PC-9 (cell line): ENCODE data around the gene TMEM18. TPM values are rescaled to one million over a fixed set of nuclear protein-coding genes. Genes with fewer than 3 reads are reported as not detected.

Experiments
- BruUV-seq: library from RNA; stranded (reverse); fragments of 400-500 nt; replicated peaks from 2 replicates; lab custom pipeline; 2021; lab: Mats Ljungman, UMichigan
- CTCF ChIA-PET: fragments of 300-600 bp; sonication (Branson Sonifier 250); formaldehyde crosslinking; loops from one replicate; lab custom pipeline; 2022; ENCODE audit warnings: antibody characterized with exemption; lab: Charles Lee
- POLR2A ChIA-PET: fragments of 300-600 bp; sonication (Branson Sonifier 250); formaldehyde crosslinking; loops from one replicate; lab custom pipeline; 2022; ENCODE audit warnings: antibody characterized with exemption; ENCODE audit not compliant: unreplicated experiment; lab: Charles Lee
- DNase-seq, 2 experiments: peaks; one replicate each; pipeline versions ENCODE4 v3.0.0 to v3.0.0-alpha.2; 2015 to 2022; ENCODE audit warnings: mixed read lengths in 1 of 2
- H2AFZ ChIP-seq: fragments of 200-600 bp; sonication (generic); 2 replicates; pipeline ENCODE4 v1.8.1; 2017; ENCODE audit warnings: antibody characterized with exemption
- H3F3A ChIP-seq: fragments of 200-600 bp; sonication (generic); 2 replicates; pipeline ENCODE4 v1.8.1; 2017; ENCODE audit warnings: antibody characterized with exemption, mild to moderate bottlenecking, low read depth; ENCODE audit not compliant: insufficient read depth
- H3K27ac ChIP-seq: fragments of 200-600 bp; sonication (generic); 2 replicates; pipeline ENCODE4 v1.6.1; 2016; ENCODE audit warnings: mixed run types
- H3K27me3 ChIP-seq: fragments of 200-600 bp; sonication (generic); 2 replicates; pipeline ENCODE4 v1.6.1; 2016; ENCODE audit warnings: low read depth, mixed run types; ENCODE audit not compliant: insufficient read depth
- H3K36me3 ChIP-seq: fragments of 200-600 bp; sonication (generic); 2 replicates; pipeline ENCODE4 v1.6.1; 2016; ENCODE audit warnings: low read depth, mixed run types
- H3K4me1 ChIP-seq: fragments of 200-600 bp; sonication (generic); replicated peaks from 2 replicates; pipeline ENCODE4 v1.6.1; 2016; ENCODE audit warnings: mixed run types; ENCODE audit not compliant: insufficient read depth
- H3K4me2 ChIP-seq: fragments of 200-600 bp; sonication (generic); 2 replicates; pipeline ENCODE4 v1.6.1; 2017; ENCODE audit warnings: mixed run types
- H3K4me3 ChIP-seq: fragments of 200-600 bp; sonication (generic); 2 replicates; pipeline ENCODE4 v1.6.1; 2016; ENCODE audit warnings: mixed run types
- H3K79me2 ChIP-seq: fragments of 200-600 bp; sonication (generic); 2 replicates; pipeline ENCODE4 v1.6.1; 2017; ENCODE audit warnings: low read depth, mixed run types
- H3K9me2 ChIP-seq: fragments of 200-600 bp; sonication (generic); 2 replicates; pipeline ENCODE4 v1.8.1; 2017; ENCODE audit warnings: mild to moderate bottlenecking; ENCODE audit not compliant: insufficient read depth
- H3K9me3 ChIP-seq: fragments of 200-600 bp; sonication (generic); 2 replicates; pipeline ENCODE4 v1.8.1; 2016; ENCODE audit warnings: low read depth; ENCODE audit not compliant: insufficient read depth
- H4K20me1 ChIP-seq: fragments of 200-600 bp; sonication (generic); 2 replicates; pipeline ENCODE4 v1.8.1; 2017; ENCODE audit not compliant: insufficient read depth
- EZH2 ChIP-seq: fragments of 200-600 bp; sonication (generic); IDR thresholded peaks from 2 replicates; pipeline ENCODE4 v1.8.0; 2017; ENCODE audit warnings: antibody characterized with exemption, low read depth
- intact Hi-C: fragments of 100-400 bp; cut with micrococcal nuclease; formaldehyde crosslinking; loops from one replicate; pipeline ENCODE4 v1.10.0; 2022; ENCODE audit not compliant: unreplicated experiment
- total RNA-seq: library from RNA; stranded (reverse); gene quantifications from 2 replicates; pipeline ENCODE4 v1.2.3, GENCODE V29; 2021
- TF ChIP-seq, protein P1 (sequence below): fragments of 200-600 bp; sonication (generic); conservative IDR thresholded peaks from 2 replicates; pipeline ENCODE4 v1.6.1; 2017; ENCODE audit warnings: mixed run types, antibody characterized with exemption, mild to moderate bottlenecking, moderate library complexity

Gene TMEM18
- total RNA-seq, 1 experiment from 2014 or later, result 30.5 TPM

DNA sequence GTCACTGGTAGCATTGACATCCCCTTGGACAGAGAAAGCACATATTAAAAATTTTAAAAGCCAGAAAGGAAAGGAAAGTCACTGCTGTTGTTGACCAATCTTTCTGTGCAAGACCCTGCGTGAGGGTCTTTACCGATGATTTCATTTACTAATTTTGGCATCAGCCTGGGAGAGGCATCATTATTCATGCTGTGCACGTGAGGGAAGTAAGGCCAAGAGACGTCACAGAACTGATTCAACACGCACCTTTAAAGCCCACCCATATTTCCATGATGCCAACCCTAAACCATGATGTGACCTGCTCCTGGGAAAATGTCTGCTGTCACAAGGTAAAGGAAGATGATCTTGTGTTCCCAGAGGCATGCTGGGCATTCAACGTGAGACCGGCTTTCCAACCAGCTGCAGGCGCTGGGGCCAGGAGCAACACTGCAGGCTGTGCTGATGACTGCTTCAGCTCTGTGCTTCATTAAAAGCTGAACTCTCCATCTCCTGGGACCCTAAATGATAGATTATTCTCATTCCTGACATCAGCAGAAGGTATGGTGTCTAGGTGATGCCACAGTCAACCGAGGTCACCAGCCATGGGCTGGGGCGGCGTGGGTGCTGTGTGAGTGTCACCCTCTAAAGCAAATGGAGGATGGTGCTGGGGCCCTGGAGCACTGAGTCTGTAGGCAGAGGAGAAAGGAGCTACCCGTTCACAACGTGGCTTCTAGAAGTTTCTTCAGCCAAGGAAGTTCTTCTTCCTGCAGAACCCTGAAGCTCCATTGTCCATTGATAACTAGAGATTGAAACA lies 53.9 kb downstream of the TMEM18 start:
- no peaks in the 10 kb centered on the region for H3K4me1 ChIP-seq
- no peaks in the 10 kb centered on the region for H3K9me3 ChIP-seq
- no peak overlapping the region for H3K27ac ChIP-seq
- peaks cover 4% of the 10 kb centered on the region; the same call in 1 of the 2 replicates for H3K27me3 ChIP-seq
- no peak for TF ChIP-seq EZH2
- TF ChIP-seq, protein P1, sequence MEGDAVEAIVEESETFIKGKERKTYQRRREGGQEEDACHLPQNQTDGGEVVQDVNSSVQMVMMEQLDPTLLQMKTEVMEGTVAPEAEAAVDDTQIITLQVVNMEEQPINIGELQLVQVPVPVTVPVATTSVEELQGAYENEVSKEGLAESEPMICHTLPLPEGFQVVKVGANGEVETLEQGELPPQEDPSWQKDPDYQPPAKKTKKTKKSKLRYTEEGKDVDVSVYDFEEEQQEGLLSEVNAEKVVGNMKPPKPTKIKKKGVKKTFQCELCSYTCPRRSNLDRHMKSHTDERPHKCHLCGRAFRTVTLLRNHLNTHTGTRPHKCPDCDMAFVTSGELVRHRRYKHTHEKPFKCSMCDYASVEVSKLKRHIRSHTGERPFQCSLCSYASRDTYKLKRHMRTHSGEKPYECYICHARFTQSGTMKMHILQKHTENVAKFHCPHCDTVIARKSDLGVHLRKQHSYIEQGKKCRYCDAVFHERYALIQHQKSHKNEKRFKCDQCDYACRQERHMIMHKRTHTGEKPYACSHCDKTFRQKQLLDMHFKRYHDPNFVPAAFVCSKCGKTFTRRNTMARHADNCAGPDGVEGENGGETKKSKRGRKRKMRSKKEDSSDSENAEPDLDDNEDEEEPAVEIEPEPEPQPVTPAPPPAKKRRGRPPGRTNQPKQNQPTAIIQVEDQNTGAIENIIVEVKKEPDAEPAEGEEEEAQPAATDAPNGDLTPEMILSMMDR, result no peak
- no peak overlapping the region for H3K4me3 ChIP-seq
- H3F3A ChIP-seq, result no peaks in the 10 kb centered on the region
- DNase-seq, result no peak
- no peaks in the 10 kb centered on the region for H4K20me1 ChIP-seq
- H3K79me2 ChIP-seq, result no peaks in the 10 kb centered on the region
- no TSS peak for BruUV-seq
- intact Hi-C loops, result no loop called here
- H2AFZ ChIP-seq, result no peak overlapping the region
- CTCF ChIA-PET, result interaction anchor here (0.6 kb wide), 1 partner anchor 142 kb away, joined by 4 read pairs; no protein-coding TSS in a partner anchor
- no peaks in the 10 kb centered on the region for H3K9me2 ChIP-seq
- no peak overlapping the region for H3K4me2 ChIP-seq
- POLR2A ChIA-PET, result no interaction called here
- H3K36me3 ChIP-seq, result no peaks in the 10 kb centered on the region

DNA sequence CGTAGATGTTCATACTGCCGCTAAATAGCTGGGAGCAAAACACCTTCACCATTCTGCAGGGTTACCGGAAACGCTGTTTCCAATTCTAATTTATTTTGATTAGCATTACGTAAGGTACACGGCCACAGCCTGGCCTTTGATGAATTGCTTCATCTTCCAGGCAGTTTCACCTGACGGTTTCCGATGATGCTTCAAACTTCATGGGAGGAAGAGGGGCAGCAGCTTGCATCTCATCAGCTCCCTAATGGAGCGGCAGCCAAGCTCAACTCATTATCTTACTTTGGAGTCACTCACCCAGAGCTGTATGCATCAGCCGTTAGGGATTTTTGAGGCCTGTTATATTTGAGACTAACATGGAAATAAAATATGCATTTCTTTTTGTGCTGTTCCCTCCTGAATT lies 54.8 kb downstream of the TMEM18 start:
- Histone ChIP-seq H3K27ac (no peak overlapping the region), H3K79me2 (no peaks in the 10 kb centered on the region), H3K4me3 (no peak overlapping the region), H3K27me3 (peaks cover 4% of the 10 kb centered on the region; the same call in 1 of the 2 replicates), H3K9me2 (no peaks in the 10 kb centered on the region), H2AFZ (no peak overlapping the region), H4K20me1 (no peaks in the 10 kb centered on the region), H3K4me1 (no peaks in the 10 kb centered on the region), H3K9me3 (peaks cover 5% of the 10 kb centered on the region; the same call in 1 of the 2 replicates), H3F3A (no peaks in the 10 kb centered on the region), H3K36me3 (no peaks in the 10 kb centered on the region), H3K4me2 (no peak overlapping the region)
- intact Hi-C loops, result no loop called here
- ChIA-PET POLR2A (no interaction called here), CTCF (no interaction called here)
- BruUV-seq, result no TSS peak
- DNase-seq, result no peak
- no peak for TF ChIP-seq EZH2
- TF ChIP-seq, protein P1, result no peak

DNA sequence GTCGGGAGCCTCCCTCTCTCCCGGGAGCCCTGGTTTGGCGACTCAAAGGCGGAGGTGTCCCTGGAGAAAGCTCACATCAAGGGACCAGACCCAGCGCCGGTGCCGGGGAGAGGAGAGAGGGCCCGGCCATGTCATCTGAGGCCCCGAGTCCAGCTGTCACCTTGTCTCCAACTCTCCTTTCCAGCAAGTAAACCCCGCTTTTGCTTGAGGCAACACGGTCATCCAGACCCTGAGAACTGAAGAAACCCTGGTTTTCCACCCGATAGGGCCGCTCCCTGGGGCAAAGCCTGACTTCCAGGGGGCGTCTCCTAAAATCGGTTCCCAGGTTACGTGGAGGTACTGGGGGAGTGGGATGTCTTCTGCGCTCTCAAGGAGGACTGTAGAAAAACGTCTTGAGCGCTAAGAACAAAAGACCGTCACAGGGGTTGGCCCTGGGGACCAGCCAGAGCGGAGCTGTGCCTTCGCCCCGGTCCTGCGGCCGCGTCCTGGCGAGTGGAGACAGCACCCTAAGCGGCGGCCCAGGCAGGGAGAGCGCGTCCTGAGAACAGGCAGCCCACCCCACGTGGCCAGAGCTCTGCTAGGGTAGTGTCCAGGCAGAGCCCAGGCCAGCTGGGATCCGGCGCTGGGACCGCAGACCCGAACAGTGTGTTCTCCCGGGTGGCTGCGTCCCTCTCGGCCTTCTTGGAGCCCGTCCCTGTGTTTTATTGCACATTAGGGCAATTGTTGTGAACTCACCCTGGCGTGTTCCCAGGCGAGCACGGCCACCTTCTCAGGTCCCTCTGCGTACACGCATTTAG lies 55.7 kb downstream of the TMEM18 start:
- intact Hi-C loops, result no loop called here
- peaks cover 4% of the 10 kb centered on the region; the same call in 1 of the 2 replicates for H3K27me3 ChIP-seq
- peaks cover 5% of the 10 kb centered on the region; the same call in 1 of the 2 replicates for H3K9me3 ChIP-seq
- no peaks in the 10 kb centered on the region for H3K36me3 ChIP-seq
- no TSS peak for BruUV-seq
- no peak overlapping the region for H3K4me3 ChIP-seq
- H3K9me2 ChIP-seq, result no peaks in the 10 kb centered on the region
- H3K79me2 ChIP-seq, result no peaks in the 10 kb centered on the region
- no peaks in the 10 kb centered on the region for H3F3A ChIP-seq
- H2AFZ ChIP-seq, result no peak overlapping the region
- H3K4me1 ChIP-seq, result 0 out of 2 replicates have a peak, but pooled peaks cover 4% of the 10 kb centered on the region
- H3K4me2 ChIP-seq, result no peak overlapping the region
- H4K20me1 ChIP-seq, result no peaks in the 10 kb centered on the region
- DNase-seq, result no peak
- ChIA-PET POLR2A (no interaction called here), CTCF (no interaction called here)
- TF ChIP-seq, protein P1, result no peak
- no peak for TF ChIP-seq EZH2
- no peak overlapping the region for H3K27ac ChIP-seq
